CD1c-positive myeloid dendritic cell (primary cell): ENCODE results near the gene ARID5B.

Experiments used
- DNase-seq: peaks from one replicate; pipeline ENCODE4 v3.0.0-alpha.2; 2016; ENCODE audit errors: extremely low spot score

ARID5B gene

GRCh38 chr10:61888744-61889143 lies 12.8 kb upstream of the ARID5B start:
- peak; percentile 6 for DNase-seq

- DNase-seq, result no peak
Observed at GRCh38 chr10:61890430-61890829, 11.1 kb upstream of the ARID5B start.

GRCh38 chr10:61890881-61891409 lies 10.6 kb upstream of the ARID5B start:
- no peak for DNase-seq

- no peak for DNase-seq
Observed at GRCh38 chr10:61891906-61892585, 9.5 kb upstream of the ARID5B start.

GRCh38 chr10:61892961-61893360 lies 8.5 kb upstream of the ARID5B start:
- DNase-seq, result no peak

- no peak for DNase-seq
Observed at GRCh38 chr10:61894133-61894532, 7.4 kb upstream of the ARID5B start.

GRCh38 chr10:61895898-61896600 lies 5.5 kb upstream of the ARID5B start:
- DNase-seq, result no peak

GRCh38 chr10:61896854-61897661 lies 4.4 kb upstream of the ARID5B start:
- peak; percentile 78 for DNase-seq

GRCh38 chr10:61897671-61898434 lies 3.6 kb upstream of the ARID5B start:
- DNase-seq, result peak; percentile 51

- DNase-seq, result no peak
Observed at GRCh38 chr10:61898435-61898778, 3.1 kb upstream of the ARID5B start.

- DNase-seq, result peak; percentile 8
Observed at GRCh38 chr10:61899069-61899531, 2.4 kb upstream of the ARID5B start.

GRCh38 chr10:61899663-61899996 lies 1.9 kb upstream of the ARID5B start:
- DNase-seq, result no peak

GRCh38 chr10:61899997-61900828 lies 1.3 kb upstream of the ARID5B start:
- peak; percentile 68 for DNase-seq

GRCh38 chr10:61901829-61902444 lies 438 bp downstream of the ARID5B start:
- no peak for DNase-seq

GRCh38 chr10:61902445-61903220 lies 1.1 kb downstream of the ARID5B start:
- DNase-seq, result peak; percentile 62

- peak; percentile 68 for DNase-seq
Observed at GRCh38 chr10:61903221-61903927, 1.9 kb downstream of the ARID5B start.

GRCh38 chr10:61903928-61904344 lies 2.4 kb downstream of the ARID5B start:
- peak; percentile 3 for DNase-seq

GRCh38 chr10:61904733-61905725 lies 3.5 kb downstream of the ARID5B start:
- DNase-seq, result peak; percentile 47
